ENCODE results near the gene PAF1.

GRCh38 chr19:39424934-39425333 lies 34.0 kb upstream of the PAF1 start:
- no peak for TF ChIP-seq REST (IDR thresholded peaks at IDR 0.05; ENCODE audit: low read depth)
- TF ChIP-seq YY1 (IDR thresholded peaks at IDR 0.05; ENCODE audit: low read depth) = no peak
- no peak for TF ChIP-seq MAX (IDR thresholded peaks at IDR 0.05)
- no peak for TF ChIP-seq CREB1 (IDR thresholded peaks at IDR 0.05; ENCODE audit: low read depth)
- TF ChIP-seq EP300 (IDR thresholded peaks at IDR 0.05; ENCODE audit: borderline replicate concordance) = no peak
- no peak for TF ChIP-seq TEAD4 (IDR thresholded peaks at IDR 0.05)
- no peak for TF ChIP-seq RAD21 (IDR thresholded peaks at IDR 0.05; ENCODE audit: low read depth)

Data from Ishikawa (cell line).